OCI-LY1 (cell line): ENCODE data around the gene KLF14.

Source experiments
- EZH2 ChIP-seq: fragments of 200-600 bp; sonication (generic), shearing (Covaris generic); IDR thresholded peaks from 2 replicates; pipeline ENCODE4 v1.8.0; 2017; ENCODE audit warnings: borderline replicate concordance, mixed run types, mild to moderate bottlenecking, antibody characterized with exemption, low read length, moderate library complexity, mixed read lengths
- TF ChIP-seq, protein P1 (sequence below): fragments of 200-600 bp; sonication (generic), shearing (Covaris generic); IDR thresholded peaks from 2 replicates; pipeline ENCODE4 v1.5.1; 2017; ENCODE audit warnings: mild to moderate bottlenecking, antibody characterized with exemption, low read length, moderate library complexity, mixed read lengths

DNA sequence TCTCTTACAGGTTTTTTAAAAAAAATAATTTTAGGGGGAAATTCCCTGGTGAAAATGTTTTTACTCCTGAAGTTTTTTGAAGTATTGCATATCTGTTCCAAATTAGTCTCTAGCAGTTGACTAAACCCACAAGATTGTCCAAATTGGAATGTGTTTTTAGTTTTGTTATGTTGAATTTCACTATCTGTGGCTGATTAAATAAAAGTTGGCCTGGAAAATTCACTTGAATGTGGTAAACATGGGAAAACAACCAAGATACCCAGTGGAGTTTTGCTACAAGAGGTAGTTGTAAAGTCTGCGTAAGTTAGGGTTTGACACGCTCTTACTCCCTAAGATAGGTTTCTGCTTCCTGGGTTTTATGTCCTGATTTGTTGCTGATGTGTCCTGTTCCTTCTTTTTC is 51.0 kb downstream of the KLF14 start:
- no peak for TF ChIP-seq EZH2
- TF ChIP-seq, protein P1, sequence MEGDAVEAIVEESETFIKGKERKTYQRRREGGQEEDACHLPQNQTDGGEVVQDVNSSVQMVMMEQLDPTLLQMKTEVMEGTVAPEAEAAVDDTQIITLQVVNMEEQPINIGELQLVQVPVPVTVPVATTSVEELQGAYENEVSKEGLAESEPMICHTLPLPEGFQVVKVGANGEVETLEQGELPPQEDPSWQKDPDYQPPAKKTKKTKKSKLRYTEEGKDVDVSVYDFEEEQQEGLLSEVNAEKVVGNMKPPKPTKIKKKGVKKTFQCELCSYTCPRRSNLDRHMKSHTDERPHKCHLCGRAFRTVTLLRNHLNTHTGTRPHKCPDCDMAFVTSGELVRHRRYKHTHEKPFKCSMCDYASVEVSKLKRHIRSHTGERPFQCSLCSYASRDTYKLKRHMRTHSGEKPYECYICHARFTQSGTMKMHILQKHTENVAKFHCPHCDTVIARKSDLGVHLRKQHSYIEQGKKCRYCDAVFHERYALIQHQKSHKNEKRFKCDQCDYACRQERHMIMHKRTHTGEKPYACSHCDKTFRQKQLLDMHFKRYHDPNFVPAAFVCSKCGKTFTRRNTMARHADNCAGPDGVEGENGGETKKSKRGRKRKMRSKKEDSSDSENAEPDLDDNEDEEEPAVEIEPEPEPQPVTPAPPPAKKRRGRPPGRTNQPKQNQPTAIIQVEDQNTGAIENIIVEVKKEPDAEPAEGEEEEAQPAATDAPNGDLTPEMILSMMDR = no peak
